Pulmonary artery endothelial cell (primary cell): Measurements from ENCODE around the gene CTSE. TPM values are rescaled to one million over a fixed set of nuclear protein-coding genes. Genes with fewer than 3 reads are reported as not detected.
"Not testable (repeated sequence)": the region's sequence is repeated elsewhere in the genome, so short reads cannot be mapped to it uniquely, and the experiment has no call there.

Source experiments
- DNase-seq: peaks from one replicate; pipeline ENCODE4 v3.0.0-alpha.2; 2011; ENCODE audit warnings: low read depth, low spot score
- total RNA-seq: library from RNA; depleted of rRNA; stranded (reverse); fragments of >200 nt; gene quantifications from 2 replicates; pipeline ENCODE4 v1.2.3, GENCODE V29; 2014

Gene CTSE
- total RNA-seq, 1 donor from 2014 or later: 0.07 TPM

- DNase-seq: no peak
Observed at GRCh38 chr1:206015071-206015470, 8.6 kb downstream of the CTSE start.

- DNase-seq: no peak
Observed at GRCh38 chr1:206014601-206015000, 9.1 kb downstream of the CTSE start.

- no peak for DNase-seq
Observed at GRCh38 chr1:206013026-206013795, 10.5 kb downstream of the CTSE start.

- DNase-seq: no peak
Observed at GRCh38 chr1:206012086-206012859, 11.4 kb downstream of the CTSE start.

- no peak for DNase-seq
Observed at GRCh38 chr1:206011057-206011456, 12.6 kb downstream of the CTSE start.

- no peak for DNase-seq
Observed at GRCh38 chr1:206010060-206010459, 13.6 kb downstream of the CTSE start.

GRCh38 chr1:206006946-206007345 is 16.7 kb downstream of the CTSE start:
- DNase-seq: no peak

- no peak for DNase-seq
Observed at GRCh38 chr1:206005778-206006180, 17.9 kb downstream of the CTSE start.

- no peak for DNase-seq
Observed at GRCh38 chr1:206005234-206005633, 18.5 kb downstream of the CTSE start.

- DNase-seq: no peak
Observed at GRCh38 chr1:206004826-206005225, 18.9 kb downstream of the CTSE start.

GRCh38 chr1:206003854-206004800 is 19.6 kb downstream of the CTSE start:
- no peak for DNase-seq

GRCh38 chr1:206002871-206003801 is 20.6 kb downstream of the CTSE start, which contains the start of gene RAB7B:
Gene RAB7B, minus strand, starts transcription at chr1:206003395. Its CDS starts 9,260 bp downstream, at chr1:205994135.
- DNase-seq: no peak

- no peak for DNase-seq
Observed at GRCh38 chr1:206002160-206002559, 21.5 kb downstream of the CTSE start.

- no peak for DNase-seq
Observed at GRCh38 chr1:206001476-206001888, 22.2 kb downstream of the CTSE start.

- DNase-seq: no peak
Observed at GRCh38 chr1:206000641-206001339, 22.9 kb downstream of the CTSE start.

- DNase-seq: no peak
Observed at GRCh38 chr1:205998457-205999241, 25.0 kb downstream of the CTSE start.

GRCh38 chr1:205996641-205997040 is 27.1 kb downstream of the CTSE start:
- not testable (repeated sequence) for DNase-seq

- no peak for DNase-seq
Observed at GRCh38 chr1:205994346-205994745, 29.3 kb downstream of the CTSE start.

- DNase-seq: no peak
Observed at GRCh38 chr1:205993068-205993467, 30.6 kb downstream of the CTSE start.
